ENCODE results near the gene PDGFC.

PDGFC gene

GRCh38 chr4:156929386-156930105 lies 42.1 kb downstream of the PDGFC start:
- H3K27ac ChIP-seq: peak overlapping the region; percentile 72
- no peak for TF ChIP-seq CTCF (conservative IDR thresholded peaks at IDR 0.05)

DNA sequence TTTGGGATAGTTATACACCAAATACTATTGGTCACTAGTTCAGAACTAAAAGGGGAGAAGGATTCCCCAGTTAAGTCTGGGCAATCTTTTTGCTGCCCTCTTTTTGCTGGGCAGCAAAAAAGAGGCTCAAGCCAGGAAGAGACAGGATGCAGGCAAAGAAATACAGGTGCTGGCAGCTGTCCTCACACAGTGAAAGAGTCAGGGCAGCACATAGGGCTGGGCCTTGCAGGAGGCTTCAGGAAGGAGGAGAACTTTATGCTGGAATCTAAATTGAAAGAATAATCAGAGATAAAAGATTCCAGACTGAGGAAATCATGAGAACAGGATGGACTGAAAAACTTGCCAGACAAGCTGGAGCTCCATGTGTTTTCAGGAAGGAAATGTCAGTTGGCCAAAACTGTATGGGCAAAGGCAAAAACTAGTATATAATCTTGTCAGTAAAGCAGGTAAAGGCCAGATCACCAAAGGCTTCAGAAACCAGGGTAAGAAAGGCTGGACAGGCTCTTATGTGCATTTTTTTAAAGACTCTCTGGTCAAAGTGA lies 46.8 kb downstream of the PDGFC start:
- H3K27ac ChIP-seq: peak overlapping the region; percentile 64
- no peak for TF ChIP-seq CTCF (conservative IDR thresholded peaks at IDR 0.05)

GRCh38 chr4:156923525-156923924 lies 48.1 kb downstream of the PDGFC start:
- H3K27ac ChIP-seq: no peak overlapping the region; the same call in 1 of the 2 replicates
- TF ChIP-seq CTCF (conservative IDR thresholded peaks at IDR 0.05): no peak

GRCh38 chr4:156915221-156915620 lies 56.4 kb downstream of the PDGFC start:
- TF ChIP-seq CTCF (conservative IDR thresholded peaks at IDR 0.05): no peak
- H3K27ac ChIP-seq: no peak overlapping the region

- H3K27ac ChIP-seq: no peak overlapping the region
- TF ChIP-seq CTCF (conservative IDR thresholded peaks at IDR 0.05): no peak
These were observed 58.4 kb downstream of the PDGFC start for GRCh38 chr4:156913234-156913633.

GRCh38 chr4:156909010-156909409 lies 62.6 kb downstream of the PDGFC start:
- TF ChIP-seq CTCF (conservative IDR thresholded peaks at IDR 0.05): no peak
- no peak overlapping the region for H3K27ac ChIP-seq

DNA sequence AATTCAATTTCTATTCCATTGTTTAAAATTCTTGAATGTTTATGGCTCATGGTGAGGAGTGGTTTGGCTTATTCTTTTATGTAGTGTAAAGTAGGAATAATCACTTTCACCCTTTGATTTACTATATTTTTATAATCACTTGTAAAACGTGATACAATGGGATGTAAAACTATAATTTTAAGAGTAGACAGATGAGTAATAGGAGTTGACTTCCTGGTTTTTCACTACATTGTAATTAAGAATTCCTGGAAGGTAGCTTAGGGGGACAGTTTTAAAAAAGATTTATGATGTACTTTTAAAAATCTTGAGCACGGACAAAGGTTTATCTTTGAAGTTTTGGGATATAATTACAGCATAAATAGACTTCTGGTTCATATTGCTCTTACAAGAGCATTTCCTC lies 65.3 kb downstream of the PDGFC start:
- no peak overlapping the region for H3K27ac ChIP-seq
- TF ChIP-seq CTCF (conservative IDR thresholded peaks at IDR 0.05): no peak
